Activated CD4-positive, alpha-beta T cell treated with anti-CD3 and anti-CD28 coated beads, Interleukin-2, amount 10 ng/mL, durations not matched to agents 24 days and 14 days (primary cell): ENCODE results near the gene GPR42. TPM values are rescaled to one million over a fixed set of nuclear protein-coding genes. Genes with fewer than 3 reads are reported as not detected.
A peak's percentile ranks its signal among the peaks of the same experiment; 100 is the strongest.

Source experiments
- DNase-seq: peaks from one replicate; pipeline ENCODE4 v3.0.0; 2022
- H3K27ac Mint-ChIP-seq: one replicate; pipeline ENCODE4 v1.8.0; 2022; ENCODE audit warnings: mild to moderate bottlenecking, mixed read lengths
- H3K27me3 Mint-ChIP-seq: one replicate; pipeline ENCODE4 v1.8.0; 2022; ENCODE audit warnings: mixed read lengths
- H3K36me3 Mint-ChIP-seq: one replicate; pipeline ENCODE4 v1.8.0; 2022; ENCODE audit warnings: low read depth, mild to moderate bottlenecking, mixed read lengths
- H3K4me1 Mint-ChIP-seq: one replicate; pipeline ENCODE4 v1.8.0; 2021; ENCODE audit warnings: mixed read lengths
- H3K4me3 Mint-ChIP-seq: one replicate; pipeline ENCODE4 v1.8.0; 2022; ENCODE audit warnings: mild to moderate bottlenecking, moderate library complexity, mixed read lengths
- H3K9me3 Mint-ChIP-seq: one replicate; pipeline ENCODE4 v1.8.0; 2021; ENCODE audit warnings: mixed read lengths
- intact Hi-C: fragments of 100-400 bp; cut with micrococcal nuclease; formaldehyde crosslinking; loops from one replicate; pipeline ENCODE4 v1.15.1; 2023
- total RNA-seq: library from RNA; stranded (reverse); gene quantifications from 2 replicates; pipeline ENCODE4 v1.2.3, GENCODE V29; 2022

GPR42 gene
- total RNA-seq, 1 donor from 2014 or later: 0.21 TPM

GRCh38 chr19:35381926-35382325 is 11.1 kb downstream of the GPR42 start:
- DNase-seq: no peak
- intact Hi-C loops: no loop called here
- H3K27me3 Mint-ChIP-seq: peaks cover 10% of the 10 kb centered on the region
- no peaks in the 10 kb centered on the region for H3K36me3 Mint-ChIP-seq
- no peaks in the 10 kb centered on the region for H3K4me1 Mint-ChIP-seq
- no peaks in the 10 kb centered on the region for H3K9me3 Mint-ChIP-seq
- no peak overlapping the region for H3K4me3 Mint-ChIP-seq
- H3K27ac Mint-ChIP-seq: no peak overlapping the region

GRCh38 chr19:35383536-35383935 is 12.7 kb downstream of the GPR42 start:
- DNase-seq: no peak
- H3K9me3 Mint-ChIP-seq: no peaks in the 10 kb centered on the region
- peaks cover 10% of the 10 kb centered on the region for H3K27me3 Mint-ChIP-seq
- no peak overlapping the region for H3K4me3 Mint-ChIP-seq
- H3K4me1 Mint-ChIP-seq: no peaks in the 10 kb centered on the region
- no peaks in the 10 kb centered on the region for H3K36me3 Mint-ChIP-seq
- intact Hi-C loops: no loop called here
- no peak overlapping the region for H3K27ac Mint-ChIP-seq

GRCh38 chr19:35388277-35389054 is 17.6 kb downstream of the GPR42 start:
- no peaks in the 10 kb centered on the region for H3K36me3 Mint-ChIP-seq
- no peak overlapping the region for H3K27ac Mint-ChIP-seq
- no peak for DNase-seq
- intact Hi-C loops: no loop called here
- H3K27me3 Mint-ChIP-seq: peaks cover 2% of the 10 kb centered on the region
- H3K4me3 Mint-ChIP-seq: no peak overlapping the region
- no peaks in the 10 kb centered on the region for H3K4me1 Mint-ChIP-seq
- no peaks in the 10 kb centered on the region for H3K9me3 Mint-ChIP-seq

- Mint-ChIP-seq H3K4me3 (no peak overlapping the region), H3K27ac (no peak overlapping the region), H3K36me3 (no peaks in the 10 kb centered on the region), H3K4me1 (no peaks in the 10 kb centered on the region), H3K9me3 (no peaks in the 10 kb centered on the region), H3K27me3 (peaks cover 4% of the 10 kb centered on the region)
- intact Hi-C loops: no loop called here
- no peak for DNase-seq
Measured at GRCh38 chr19:35389192-35389861, 18.5 kb downstream of the GPR42 start.

- DNase-seq: no peak
- H3K4me1 Mint-ChIP-seq: no peaks in the 10 kb centered on the region
- intact Hi-C loops: no loop called here
- no peak overlapping the region for H3K27ac Mint-ChIP-seq
- H3K27me3 Mint-ChIP-seq: peaks cover 2% of the 10 kb centered on the region
- no peaks in the 10 kb centered on the region for H3K9me3 Mint-ChIP-seq
- no peak overlapping the region for H3K4me3 Mint-ChIP-seq
- H3K36me3 Mint-ChIP-seq: no peaks in the 10 kb centered on the region
Measured at GRCh38 chr19:35392742-35393715, 22.2 kb downstream of the GPR42 start.

GRCh38 chr19:35395382-35396199 is 24.7 kb downstream of the GPR42 start:
- intact Hi-C loops: no loop called here
- Mint-ChIP-seq H3K27ac (no peak overlapping the region), H3K9me3 (no peaks in the 10 kb centered on the region), H3K36me3 (no peaks in the 10 kb centered on the region), H3K4me3 (no peak overlapping the region), H3K4me1 (no peaks in the 10 kb centered on the region), H3K27me3 (peaks cover 2% of the 10 kb centered on the region)
- no peak for DNase-seq

GRCh38 chr19:35396240-35396885 is 25.5 kb downstream of the GPR42 start:
- DNase-seq: no peak
- H3K9me3 Mint-ChIP-seq: no peaks in the 10 kb centered on the region
- no peaks in the 10 kb centered on the region for H3K36me3 Mint-ChIP-seq
- H3K27me3 Mint-ChIP-seq: peaks cover 2% of the 10 kb centered on the region
- no peak overlapping the region for H3K4me3 Mint-ChIP-seq
- H3K4me1 Mint-ChIP-seq: no peaks in the 10 kb centered on the region
- no peak overlapping the region for H3K27ac Mint-ChIP-seq
- intact Hi-C loops: no loop called here

- Mint-ChIP-seq H3K27ac (no peak overlapping the region), H3K4me3 (no peak overlapping the region), H3K9me3 (no peaks in the 10 kb centered on the region), H3K36me3 (no peaks in the 10 kb centered on the region), H3K27me3 (peaks cover 2% of the 10 kb centered on the region), H3K4me1 (no peaks in the 10 kb centered on the region)
- intact Hi-C loops: no loop called here
- DNase-seq: no peak
Measured at GRCh38 chr19:35397064-35397463, 26.2 kb downstream of the GPR42 start.

GRCh38 chr19:35398570-35398969 is 27.7 kb downstream of the GPR42 start:
- Mint-ChIP-seq H3K4me3 (no peak overlapping the region), H3K36me3 (no peaks in the 10 kb centered on the region), H3K9me3 (no peaks in the 10 kb centered on the region), H3K27me3 (peaks cover 2% of the 10 kb centered on the region), H3K27ac (no peak overlapping the region), H3K4me1 (no peaks in the 10 kb centered on the region)
- intact Hi-C loops: no loop called here
- DNase-seq: no peak

- DNase-seq: no peak
- Mint-ChIP-seq H3K4me1 (no peaks in the 10 kb centered on the region), H3K27me3 (no peaks in the 10 kb centered on the region), H3K27ac (no peak overlapping the region), H3K9me3 (no peaks in the 10 kb centered on the region), H3K36me3 (no peaks in the 10 kb centered on the region), H3K4me3 (no peak overlapping the region)
- intact Hi-C loops: no loop called here
Measured at GRCh38 chr19:35399231-35399630, 28.4 kb downstream of the GPR42 start.

GRCh38 chr19:35399948-35400772 is 29.3 kb downstream of the GPR42 start:
- intact Hi-C loops: no loop called here
- Mint-ChIP-seq H3K4me1 (peaks cover 6% of the 10 kb centered on the region), H3K4me3 (no peak overlapping the region), H3K9me3 (no peaks in the 10 kb centered on the region), H3K36me3 (no peaks in the 10 kb centered on the region), H3K27me3 (no peaks in the 10 kb centered on the region), H3K27ac (no peak overlapping the region)
- no peak for DNase-seq

GRCh38 chr19:35400773-35401100 is 29.9 kb downstream of the GPR42 start:
- Mint-ChIP-seq H3K27ac (peak overlapping the region; percentile 37), H3K4me3 (no peak overlapping the region), H3K27me3 (peaks cover under 1% of the 10 kb centered on the region), H3K9me3 (no peaks in the 10 kb centered on the region), H3K4me1 (peaks cover 9% of the 10 kb centered on the region), H3K36me3 (no peaks in the 10 kb centered on the region)
- no peak for DNase-seq
- intact Hi-C loops: no loop called here
